Subcutaneous abdominal adipose tissue (tissue), 5 donors: ENCODE measurements around the gene PKIG.

ENCODE experiments used
- H3K27ac ChIP-seq: one replicate; pipeline ENCODE4 v1.7.0; 2013; ENCODE audit warnings: low read depth, mild to moderate bottlenecking, inconsistent platforms, low read length, moderate library complexity
- H3K27me3 ChIP-seq, 5 donors: one replicate each; pipeline ENCODE4 v1.7.0; 2013; ENCODE audit warnings: low read length in 5 of 5, inconsistent platforms in 1 of 5; ENCODE audit not compliant: control insufficient read depth in 5 of 5, insufficient read depth in 4 of 5
- H3K36me3 ChIP-seq, 5 donors: one replicate each; pipeline ENCODE4 v1.7.0; 2013; ENCODE audit warnings: low read length in 5 of 5; ENCODE audit not compliant: control insufficient read depth in 5 of 5, insufficient read depth in 5 of 5
- H3K4me1 ChIP-seq, 5 donors: one replicate each; pipeline ENCODE4 v1.7.0; 2013; ENCODE audit warnings: low read length in 5 of 5, mild to moderate bottlenecking in 3 of 5, moderate library complexity in 1 of 5; ENCODE audit not compliant: control insufficient read depth in 5 of 5, insufficient read depth in 5 of 5
- H3K4me3 ChIP-seq, 5 donors: one replicate each; pipeline ENCODE4 v1.7.0; 2013; ENCODE audit warnings: low read length in 5 of 5, low read depth in 1 of 5
- H3K9ac ChIP-seq, 5 donors: one replicate each; pipeline ENCODE4 v1.7.0; 2013; ENCODE audit warnings: low read length in 5 of 5, mild to moderate bottlenecking in 4 of 5, moderate library complexity in 3 of 5
- H3K9me3 ChIP-seq, 5 donors: one replicate each; pipeline ENCODE4 v1.7.0; 2013; ENCODE audit warnings: low read length in 5 of 5; ENCODE audit not compliant: control insufficient read depth in 5 of 5
- donor health status: healthy.
- donor health status: healthy.
- donor health status: healthy.
- donor health status: healthy.
- donor health status: healthy.

Gene PKIG

DNA sequence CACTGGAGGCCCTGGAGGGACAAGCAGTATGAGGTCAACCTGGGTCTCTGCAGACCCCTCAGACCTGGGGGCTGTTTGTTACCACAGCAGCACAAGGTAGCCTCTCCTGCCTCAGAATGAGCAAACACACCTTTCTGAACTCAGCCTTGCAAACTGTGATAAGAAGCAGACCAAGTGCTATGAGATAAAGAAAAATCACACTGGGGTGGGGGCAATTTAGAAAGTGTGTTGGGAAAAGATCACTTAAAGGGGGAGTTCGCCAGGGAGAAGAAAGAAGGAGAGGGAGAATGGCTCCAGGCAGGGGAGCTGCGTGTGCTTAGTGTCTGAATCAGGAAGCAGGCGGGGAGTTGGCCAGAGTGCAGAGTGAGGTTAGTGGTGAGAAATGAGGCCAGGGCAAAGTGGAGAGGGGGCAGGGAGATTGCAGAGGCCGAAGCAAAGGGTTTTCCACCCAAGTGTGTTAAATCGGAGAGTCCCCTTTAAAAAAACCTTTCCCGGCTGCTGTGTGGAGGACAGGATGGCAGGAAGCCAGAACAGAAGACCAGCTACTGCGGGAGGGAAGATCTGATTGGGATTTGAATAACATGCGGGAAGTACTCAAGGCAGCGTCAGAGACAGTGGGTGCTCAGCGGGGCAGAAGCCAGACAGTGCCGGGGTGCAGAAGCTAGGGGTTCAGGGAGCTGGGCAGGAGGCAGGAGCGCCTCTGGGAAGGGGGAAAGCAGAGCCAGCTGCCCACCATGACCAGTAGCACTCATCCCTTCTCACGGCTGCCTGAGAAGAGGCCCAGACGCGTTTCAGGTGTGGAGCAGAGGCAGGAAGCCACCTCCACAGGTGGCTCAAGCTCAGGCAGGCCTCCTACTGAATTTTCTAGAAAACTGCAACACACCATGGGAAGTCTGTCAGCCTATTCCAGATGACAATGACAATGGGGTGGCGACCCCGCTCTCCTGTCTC, 60.1 kb downstream of the PKIG start:
- peak overlapping the region; percentile 19 to 60 (median 48) for H3K4me3 ChIP-seq
- no peaks in the 10 kb centered on the region for H3K27me3 ChIP-seq
- H3K9ac ChIP-seq: peak overlapping the region; percentile 9 to 72 (median 63)
- peaks cover 0 to 4% (median 4%) of the 10 kb centered on the region in 5 donors for H3K9me3 ChIP-seq
- H3K27ac ChIP-seq: peak overlapping the region; percentile 83
- H3K4me1 ChIP-seq: peaks cover 27 to 62% (median 56%) of the 10 kb centered on the region in 5 donors
- H3K36me3 ChIP-seq: peaks cover 0 to 3% (median 3%) of the 10 kb centered on the region in 5 donors

DNA sequence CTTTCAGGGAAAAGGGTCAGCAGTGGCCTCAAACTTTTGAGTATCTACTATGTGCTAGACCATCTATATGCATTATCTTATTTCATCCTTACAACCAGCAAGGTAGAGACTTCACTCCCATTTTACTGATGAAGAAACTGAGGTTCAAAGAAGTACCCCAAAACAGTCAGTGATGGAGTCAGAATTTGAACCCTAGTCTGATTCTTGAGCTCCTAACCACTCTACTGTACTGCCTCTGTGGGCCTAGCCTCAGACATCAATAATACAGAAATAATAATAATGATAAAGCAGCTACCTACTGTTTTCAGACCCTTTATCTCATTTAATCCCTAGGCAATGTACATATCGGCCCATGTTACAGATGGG, 60.8 kb downstream of the PKIG start:
- H3K27me3 ChIP-seq: no peaks in the 10 kb centered on the region
- peak overlapping the region in 4 of 5 donors; percentile 19 to 60 (median 52) for H3K4me3 ChIP-seq
- peak overlapping the region; percentile 83 for H3K27ac ChIP-seq
- peak overlapping the region in 4 of 5 donors; percentile 56 to 72 (median 66) for H3K9ac ChIP-seq
- peaks cover 0 to 4% (median 4%) of the 10 kb centered on the region in 5 donors for H3K9me3 ChIP-seq
- peaks cover 27 to 59% (median 53%) of the 10 kb centered on the region in 5 donors for H3K4me1 ChIP-seq
- H3K36me3 ChIP-seq: peaks cover 0 to 3% (median 3%) of the 10 kb centered on the region in 5 donors

GRCh38 chr20:44643596-44644229, 61.3 kb downstream of the PKIG start:
- peaks cover 29 to 63% (median 55%) of the 10 kb centered on the region in 5 donors for H3K4me1 ChIP-seq
- H3K27me3 ChIP-seq: no peaks in the 10 kb centered on the region
- peak overlapping the region; percentile 83 for H3K27ac ChIP-seq
- peaks cover 0 to 4% (median 4%) of the 10 kb centered on the region in 5 donors for H3K9me3 ChIP-seq
- peak overlapping the region in 1 of 5 donors; percentile 68 for H3K9ac ChIP-seq
- peaks cover 0 to 3% (median 3%) of the 10 kb centered on the region in 5 donors for H3K36me3 ChIP-seq
- H3K4me3 ChIP-seq: no peak overlapping the region

- Histone ChIP-seq H3K9me3 (peaks cover 0 to 4% (median 4%) of the 10 kb centered on the region in 5 donors), H3K9ac (peak overlapping the region in 1 of 5 donors; percentile 21), H3K36me3 (peaks cover 0 to 3% (median 0%) of the 10 kb centered on the region in 5 donors), H3K4me1 (peaks cover 29 to 69% (median 60%) of the 10 kb centered on the region in 5 donors), H3K4me3 (no peak overlapping the region), H3K27ac (peak overlapping the region; percentile 83), H3K27me3 (no peaks in the 10 kb centered on the region)
These were observed 61.8 kb downstream of the PKIG start for GRCh38 chr20:44644230-44644617.

- Histone ChIP-seq H3K27ac (peak overlapping the region; percentile 83), H3K27me3 (no peaks in the 10 kb centered on the region), H3K9me3 (peaks cover 0 to 4% (median 4%) of the 10 kb centered on the region in 5 donors), H3K36me3 (peaks cover 0 to 3% (median 0%) of the 10 kb centered on the region in 5 donors), H3K9ac (peak overlapping the region in 1 of 5 donors; percentile 21), H3K4me1 (peaks cover 29 to 71% (median 63%) of the 10 kb centered on the region in 5 donors), H3K4me3 (no peak overlapping the region)
These were observed 62.3 kb downstream of the PKIG start for GRCh38 chr20:44644667-44645131.

GRCh38 chr20:44646023-44646640, 63.8 kb downstream of the PKIG start:
- no peak overlapping the region for H3K27ac ChIP-seq
- H3K4me1 ChIP-seq: peaks cover 29 to 84% (median 76%) of the 10 kb centered on the region in 5 donors
- no peaks in the 10 kb centered on the region for H3K9me3 ChIP-seq
- H3K4me3 ChIP-seq: no peak overlapping the region
- H3K27me3 ChIP-seq: no peaks in the 10 kb centered on the region
- no peaks in the 10 kb centered on the region for H3K36me3 ChIP-seq
- peak overlapping the region in 2 of 5 donors; percentile 10 to 21 for H3K9ac ChIP-seq

DNA sequence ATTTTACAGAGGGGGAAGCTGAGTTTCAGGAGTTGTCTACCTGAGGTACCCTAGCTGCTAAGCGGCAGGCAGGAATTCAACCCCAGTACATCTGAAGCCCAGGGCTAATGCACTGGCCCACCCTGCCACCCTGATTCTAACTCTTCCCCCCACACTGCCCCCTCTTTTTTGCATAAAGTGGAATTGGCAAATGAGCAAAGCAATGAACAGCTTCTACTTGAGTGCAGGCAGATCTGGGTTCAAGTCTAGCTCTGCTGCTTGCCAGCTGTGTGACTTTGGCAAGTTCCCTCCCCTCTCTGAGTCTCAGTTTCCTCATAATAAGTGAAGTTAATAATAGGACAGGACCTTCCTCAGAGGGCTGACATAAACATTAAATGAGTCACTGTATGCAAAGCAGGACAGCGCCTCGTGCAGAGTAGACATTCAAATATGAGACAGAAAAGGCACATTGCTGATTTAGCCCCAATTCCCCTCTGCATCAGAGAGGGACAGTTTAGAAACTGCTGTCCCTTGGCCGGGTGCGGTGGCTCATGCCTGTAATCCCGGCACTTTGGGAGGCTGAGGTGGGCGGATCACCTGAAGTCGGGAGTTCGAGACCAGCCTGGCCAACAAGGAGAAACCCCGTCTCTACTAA, 64.4 kb downstream of the PKIG start:
- Histone ChIP-seq H3K9ac (peak overlapping the region in 2 of 5 donors; percentile 10 to 21), H3K4me1 (peaks cover 29 to 81% (median 73%) of the 10 kb centered on the region in 5 donors), H3K9me3 (no peaks in the 10 kb centered on the region), H3K27me3 (no peaks in the 10 kb centered on the region), H3K4me3 (no peak overlapping the region), H3K27ac (no peak overlapping the region), H3K36me3 (no peaks in the 10 kb centered on the region)

GRCh38 chr20:44648068-44648467, 65.7 kb downstream of the PKIG start:
- no peak overlapping the region for H3K9ac ChIP-seq
- no peaks in the 10 kb centered on the region for H3K36me3 ChIP-seq
- H3K27me3 ChIP-seq: no peaks in the 10 kb centered on the region
- no peak overlapping the region for H3K4me3 ChIP-seq
- H3K27ac ChIP-seq: no peak overlapping the region
- no peaks in the 10 kb centered on the region for H3K9me3 ChIP-seq
- H3K4me1 ChIP-seq: peaks cover 24 to 77% (median 67%) of the 10 kb centered on the region in 5 donors

- no peak overlapping the region for H3K4me3 ChIP-seq
- H3K4me1 ChIP-seq: peaks cover 19 to 75% (median 66%) of the 10 kb centered on the region in 5 donors
- no peaks in the 10 kb centered on the region for H3K36me3 ChIP-seq
- H3K27me3 ChIP-seq: no peaks in the 10 kb centered on the region
- H3K9me3 ChIP-seq: no peaks in the 10 kb centered on the region
- H3K27ac ChIP-seq: no peak overlapping the region
- H3K9ac ChIP-seq: no peak overlapping the region
These were observed 66.2 kb downstream of the PKIG start for GRCh38 chr20:44648579-44648978.
